ENCODE results near the gene PRM1.

DNA sequence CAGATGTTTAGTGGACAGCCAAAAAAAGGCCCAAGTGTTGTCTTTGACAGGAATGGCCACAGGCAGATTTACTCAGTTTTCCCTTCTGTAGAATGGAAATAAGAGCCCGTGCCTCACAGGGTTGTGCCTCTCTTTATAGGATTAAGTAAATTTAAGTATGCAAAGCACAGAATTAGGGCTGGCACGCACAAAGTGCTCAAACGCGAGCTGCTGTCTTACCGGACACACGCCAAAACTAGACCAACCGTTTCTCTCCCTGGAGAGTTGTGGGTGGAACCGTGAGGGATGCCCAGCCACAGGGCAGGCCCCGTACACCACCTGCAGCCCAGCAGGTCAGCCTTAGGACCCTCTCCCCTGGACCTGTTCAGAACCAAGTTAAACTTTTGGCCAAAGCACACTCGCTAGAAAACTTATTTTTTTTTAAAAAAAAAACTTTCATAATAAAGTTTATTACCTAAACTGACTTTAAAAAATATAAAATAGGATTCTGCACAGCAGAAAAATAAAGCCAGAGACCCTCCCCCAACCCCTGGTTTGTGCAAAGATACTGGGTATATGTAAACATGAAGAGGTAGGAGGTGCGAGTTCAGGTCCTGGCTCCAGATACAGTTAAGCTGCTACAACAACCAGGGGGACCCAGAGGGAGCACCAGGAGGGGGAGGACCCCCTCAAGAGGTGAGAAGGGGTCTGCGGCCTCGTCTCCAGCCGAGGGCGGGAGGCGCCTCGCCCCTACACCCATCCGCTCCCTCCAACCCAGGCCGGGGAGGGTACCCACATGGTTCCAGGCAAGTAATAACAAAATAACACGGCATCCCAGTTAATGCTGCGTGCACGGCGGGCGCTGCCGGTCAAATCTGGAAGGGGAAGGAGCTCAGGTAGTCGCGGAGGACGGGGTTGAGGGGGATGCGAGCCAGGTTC, 26.9 kb downstream of the PRM1 start:
- TF ChIP-seq CTCF (IDR thresholded peaks at IDR 0.05) (no peak), POLR2AphosphoS5 (IDR thresholded peaks at IDR 0.05; ENCODE audit: low read depth, low read length) (no peak), SIN3A (IDR thresholded peaks at IDR 0.05; ENCODE audit: borderline replicate concordance, insufficient read depth, low read depth, low read length) (no peak)
- TF ChIP-seq, protein P1, sequence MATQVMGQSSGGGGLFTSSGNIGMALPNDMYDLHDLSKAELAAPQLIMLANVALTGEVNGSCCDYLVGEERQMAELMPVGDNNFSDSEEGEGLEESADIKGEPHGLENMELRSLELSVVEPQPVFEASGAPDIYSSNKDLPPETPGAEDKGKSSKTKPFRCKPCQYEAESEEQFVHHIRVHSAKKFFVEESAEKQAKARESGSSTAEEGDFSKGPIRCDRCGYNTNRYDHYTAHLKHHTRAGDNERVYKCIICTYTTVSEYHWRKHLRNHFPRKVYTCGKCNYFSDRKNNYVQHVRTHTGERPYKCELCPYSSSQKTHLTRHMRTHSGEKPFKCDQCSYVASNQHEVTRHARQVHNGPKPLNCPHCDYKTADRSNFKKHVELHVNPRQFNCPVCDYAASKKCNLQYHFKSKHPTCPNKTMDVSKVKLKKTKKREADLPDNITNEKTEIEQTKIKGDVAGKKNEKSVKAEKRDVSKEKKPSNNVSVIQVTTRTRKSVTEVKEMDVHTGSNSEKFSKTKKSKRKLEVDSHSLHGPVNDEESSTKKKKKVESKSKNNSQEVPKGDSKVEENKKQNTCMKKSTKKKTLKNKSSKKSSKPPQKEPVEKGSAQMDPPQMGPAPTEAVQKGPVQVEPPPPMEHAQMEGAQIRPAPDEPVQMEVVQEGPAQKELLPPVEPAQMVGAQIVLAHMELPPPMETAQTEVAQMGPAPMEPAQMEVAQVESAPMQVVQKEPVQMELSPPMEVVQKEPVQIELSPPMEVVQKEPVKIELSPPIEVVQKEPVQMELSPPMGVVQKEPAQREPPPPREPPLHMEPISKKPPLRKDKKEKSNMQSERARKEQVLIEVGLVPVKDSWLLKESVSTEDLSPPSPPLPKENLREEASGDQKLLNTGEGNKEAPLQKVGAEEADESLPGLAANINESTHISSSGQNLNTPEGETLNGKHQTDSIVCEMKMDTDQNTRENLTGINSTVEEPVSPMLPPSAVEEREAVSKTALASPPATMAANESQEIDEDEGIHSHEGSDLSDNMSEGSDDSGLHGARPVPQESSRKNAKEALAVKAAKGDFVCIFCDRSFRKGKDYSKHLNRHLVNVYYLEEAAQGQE (IDR thresholded peaks at IDR 0.05; ENCODE audit: insufficient read depth in 1 of 2, low read depth in 2 of 2, low read length in 1 of 2), result no peak

Data from Panc1 (cell line).